Measurements from ENCODE around the gene JPT1.
"Not testable (repeated sequence)": the region's sequence is repeated elsewhere in the genome, so short reads cannot be mapped to it uniquely, and the experiment has no call there.

JPT1 gene

GRCh38 chr17:75128694-75129505, 25.4 kb downstream of the JPT1 start:
- no peak for DNase-seq

- not testable (repeated sequence) for DNase-seq
Measured at GRCh38 chr17:75127936-75128335, 26.4 kb downstream of the JPT1 start.

- DNase-seq: no peak
Measured at GRCh38 chr17:75126954-75127353, 27.4 kb downstream of the JPT1 start.

DNA sequence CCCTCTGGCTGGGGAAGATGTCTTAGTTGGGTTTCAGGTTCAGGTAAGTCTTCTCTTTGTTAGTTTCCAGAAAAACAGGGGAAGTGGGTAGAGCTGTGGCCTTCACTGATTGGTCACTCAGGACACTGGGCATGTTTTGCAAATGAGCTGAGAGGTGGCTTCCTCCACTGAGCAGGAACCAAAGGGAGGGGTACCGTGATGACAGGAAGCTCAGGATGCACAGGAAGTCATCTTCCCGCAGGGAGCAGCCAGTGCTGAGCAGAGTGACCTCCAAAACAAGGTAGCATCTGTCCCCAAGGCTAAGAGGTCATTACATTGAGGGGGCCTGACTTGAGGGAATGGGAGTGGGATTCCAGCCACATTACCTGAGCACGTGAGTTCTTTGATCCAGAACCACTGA, 28.3 kb downstream of the JPT1 start:
- DNase-seq: no peak

- DNase-seq: no peak
Measured at GRCh38 chr17:75124819-75125162, 29.5 kb downstream of the JPT1 start.

DNA sequence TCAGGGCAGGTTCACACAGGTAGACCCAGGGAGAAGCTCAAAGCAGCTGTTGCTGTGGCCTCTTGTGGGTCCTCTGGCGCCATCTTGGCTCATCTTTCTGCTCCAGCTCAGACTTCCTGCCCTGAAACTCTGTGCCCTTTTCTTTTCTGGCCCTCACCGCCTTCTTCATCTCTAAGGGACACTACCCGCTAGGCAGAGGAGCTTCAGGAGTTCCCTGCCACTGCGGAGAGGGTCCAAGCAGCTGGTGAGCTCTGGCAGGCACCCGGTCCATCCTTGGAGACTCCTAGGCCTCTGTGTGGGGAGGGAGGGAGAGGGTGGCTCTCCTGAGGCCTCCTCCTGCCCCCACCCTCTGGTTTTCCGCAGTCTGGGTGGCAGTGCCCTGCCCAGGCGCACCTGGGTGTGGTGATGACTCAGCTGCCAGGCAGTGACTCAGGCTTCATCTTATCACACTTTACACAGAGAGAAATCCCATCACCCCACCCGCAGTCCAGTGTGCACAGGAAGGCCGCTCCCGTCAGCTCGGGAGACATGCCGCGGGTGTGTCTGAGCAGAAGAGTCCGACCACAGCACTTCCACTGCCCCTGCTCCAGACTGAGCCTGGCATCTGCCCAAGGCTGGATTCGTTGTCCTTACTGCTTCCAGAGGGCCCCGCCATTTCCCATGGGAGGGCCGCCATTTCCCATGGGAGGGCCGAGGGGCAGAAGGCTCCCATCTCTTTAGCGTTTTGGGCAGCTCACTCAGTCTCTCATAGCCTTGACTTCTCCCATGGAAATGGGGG, 30.1 kb downstream of the JPT1 start:
- DNase-seq: no peak

GRCh38 chr17:75118307-75118706, 36.0 kb downstream of the JPT1 start:
- DNase-seq: no peak

DNA sequence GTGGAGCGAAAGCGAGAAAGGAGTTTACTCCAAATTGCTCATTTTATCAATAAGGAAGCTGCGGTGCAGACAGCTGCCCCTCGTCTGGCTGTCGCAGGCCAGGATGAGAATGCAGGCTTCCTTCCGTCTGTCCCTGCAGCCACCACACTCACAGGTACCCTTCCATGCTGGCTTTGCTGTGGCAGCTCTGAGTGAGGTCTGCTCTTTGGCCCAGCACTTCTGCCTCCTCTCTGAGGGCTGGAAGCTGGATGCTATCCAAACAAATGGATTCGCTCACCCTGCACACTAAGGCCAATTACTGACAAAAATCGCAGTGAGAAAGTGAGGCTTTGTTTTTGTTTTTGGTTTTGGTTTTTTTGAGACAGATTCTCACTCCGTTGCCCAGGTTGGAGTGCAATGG, 37.6 kb downstream of the JPT1 start:
- DNase-seq: no peak

DNA sequence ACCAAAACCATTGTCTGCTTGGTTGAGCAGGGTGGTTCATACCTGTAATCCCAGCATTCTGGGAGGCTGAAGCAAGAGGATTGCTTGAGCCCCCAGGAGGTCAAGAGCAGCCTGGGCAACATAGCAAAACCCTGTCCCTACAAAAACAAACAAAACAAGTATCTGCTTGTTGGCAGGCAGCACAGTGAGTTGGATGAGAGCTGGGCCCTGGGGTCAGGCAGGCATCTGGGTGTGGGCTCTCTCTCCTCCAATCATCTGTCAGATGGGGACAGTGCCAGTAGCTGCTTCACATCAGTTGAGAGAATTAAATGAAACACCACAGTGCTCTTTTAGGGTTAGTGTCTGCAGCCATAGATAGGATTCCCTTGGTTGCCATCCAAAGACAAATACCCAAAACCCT, 38.8 kb downstream of the JPT1 start:
- DNase-seq: no peak

GRCh38 chr17:75114552-75115314, 39.6 kb downstream of the JPT1 start:
- peak; percentile 60 for DNase-seq

- DNase-seq: peak; percentile 86
Measured at GRCh38 chr17:75113798-75114551, 40.3 kb downstream of the JPT1 start.

GRCh38 chr17:75111777-75112335, 42.5 kb downstream of the JPT1 start:
- peak; percentile 46 for DNase-seq

- no peak for DNase-seq
Measured at GRCh38 chr17:75110234-75110937, 43.9 kb downstream of the JPT1 start.

DNA sequence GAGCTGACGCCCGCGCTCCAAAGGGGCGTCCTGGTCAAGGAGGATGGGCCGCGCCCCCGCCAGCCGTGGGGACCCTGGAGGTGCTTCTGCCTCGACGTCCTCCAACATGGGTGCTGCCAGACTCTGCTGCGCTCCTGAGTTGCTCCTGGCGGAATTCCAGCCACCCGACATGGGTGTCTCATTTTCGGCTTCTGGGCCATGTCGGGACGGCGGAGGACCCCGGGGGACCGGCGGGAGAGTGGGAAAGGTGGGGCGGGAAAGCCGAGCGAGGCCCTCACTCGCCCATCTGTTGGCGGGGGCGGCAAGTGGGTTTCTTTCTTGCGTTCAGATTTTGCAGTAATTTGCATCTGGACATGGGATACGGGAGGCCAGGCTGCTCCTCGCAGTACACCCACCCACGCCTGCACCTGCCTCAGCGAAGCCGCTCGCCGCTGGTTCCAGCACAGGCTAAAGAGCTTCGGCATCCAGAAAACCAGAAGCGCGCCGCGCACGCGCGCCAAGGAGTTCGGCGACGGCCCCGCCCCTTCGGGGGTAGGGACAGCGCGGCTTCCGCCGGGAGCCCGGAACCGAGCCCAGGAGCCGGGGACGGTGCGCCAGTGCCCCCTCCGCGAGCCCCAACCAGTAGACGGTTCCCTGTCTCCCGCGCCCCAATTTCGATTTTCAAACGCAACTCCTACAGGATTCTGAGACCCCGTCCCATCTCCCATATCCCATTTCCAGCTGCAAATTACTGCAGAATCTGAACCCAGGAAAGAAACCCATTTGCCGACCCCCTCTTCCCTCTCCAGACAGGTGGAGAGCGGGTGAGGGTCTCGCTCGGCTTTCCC, 44.7 kb downstream of the JPT1 start, which contains the start of gene ARMC7:
TSS of gene ARMC7 (plus strand) at position 563 of the 827 bp plus-strand sequence. CDS start 320 bp downstream, outside the sequence.
- DNase-seq: peak; percentile 90

- no peak for DNase-seq
Measured at GRCh38 chr17:75109046-75109406, 45.3 kb downstream of the JPT1 start.

DNA sequence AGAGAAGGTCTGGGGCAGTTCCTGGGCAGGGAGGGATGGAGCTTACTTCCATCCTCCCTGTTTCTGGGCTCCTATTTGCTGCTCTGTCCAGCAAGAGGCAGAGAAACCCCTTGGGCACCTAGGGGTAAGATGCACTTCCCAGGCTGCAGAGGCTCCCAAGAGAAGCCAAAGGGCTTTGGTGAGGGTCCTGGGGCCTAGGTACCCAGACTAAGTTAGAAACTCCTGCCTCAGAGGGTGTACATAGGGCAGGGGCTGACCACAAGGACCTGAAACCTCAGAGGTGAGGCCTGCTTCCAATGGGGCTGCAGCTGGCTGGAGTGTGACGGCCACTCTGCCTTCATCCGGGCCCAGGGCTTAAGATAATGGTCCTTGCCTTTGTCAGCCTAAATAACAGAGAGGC, 46.1 kb downstream of the JPT1 start:
- DNase-seq: no peak

DNA sequence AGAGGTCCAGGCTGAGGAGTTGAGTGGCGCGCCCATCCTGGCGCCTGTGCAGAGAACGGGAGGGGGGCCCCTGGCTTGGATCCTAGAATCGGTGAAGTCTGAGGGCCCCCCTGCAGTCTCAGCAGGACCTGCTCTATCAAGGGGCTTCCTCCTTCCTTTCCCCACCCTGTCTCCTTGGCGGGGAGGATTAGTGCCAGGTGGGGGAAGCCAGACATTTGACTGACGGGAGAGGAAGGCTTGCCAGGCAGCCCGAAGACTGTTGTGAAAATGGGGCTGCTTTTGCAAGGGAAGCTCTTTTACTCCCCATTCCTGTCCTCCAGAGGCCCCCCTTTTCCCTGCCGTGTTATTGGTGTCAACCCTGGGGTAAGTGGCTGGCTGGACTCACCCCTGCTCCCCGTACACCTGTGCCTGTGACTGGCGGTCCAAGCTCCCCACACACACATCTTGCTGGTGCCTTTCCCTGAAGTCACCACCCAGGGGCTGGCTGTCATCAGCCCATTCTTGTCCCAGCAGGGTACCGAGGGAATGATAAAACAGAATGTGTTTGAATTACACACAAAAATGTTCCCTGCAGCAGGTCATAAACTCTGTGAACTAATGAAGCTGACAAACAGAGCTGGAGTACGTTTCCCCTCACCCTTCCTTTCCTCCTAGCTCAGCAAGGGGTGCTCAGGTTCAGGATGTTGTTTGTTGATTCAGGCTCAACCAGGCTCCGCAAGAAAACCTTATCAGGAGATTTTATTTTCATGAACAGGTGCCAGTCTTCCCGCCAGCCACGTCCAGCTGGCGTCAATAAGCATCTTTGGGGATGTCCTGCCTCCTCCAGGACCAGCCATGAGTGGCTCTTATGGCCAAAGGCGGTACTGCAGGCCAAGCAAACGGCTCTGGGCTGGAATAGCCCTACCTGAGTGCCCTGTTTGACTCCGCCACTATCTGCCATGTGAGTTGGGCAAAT, 48.9 kb downstream of the JPT1 start:
- DNase-seq: peak; percentile 44

GRCh38 chr17:75103601-75104554, 50.4 kb downstream of the JPT1 start:
- no peak for DNase-seq

Measured in inflammatory macrophage treated with lipopolysaccharide for 4 hours (primary cell).